NCI-H146 treated with DMSO at 0.1 percent for 48 hours (cell line): Measurements from ENCODE around the gene SLC38A10.
A peak's percentile ranks its signal among the peaks of the same experiment; 100 is the strongest.

Experiments used
- DNase-seq: peaks from one replicate; lab custom pipeline; 2025; ENCODE audit not compliant: unreplicated experiment; lab: John Stamatoyannopoulos, UW

Gene SLC38A10

GRCh38 chr17:81295031-81295675, at the start of gene SLC38A10:
Gene SLC38A10, minus strand, starts transcription at chr17:81295307. Its CDS starts 386 bp downstream, at chr17:81294921.
- DNase-seq, result peak; percentile 67

DNA sequence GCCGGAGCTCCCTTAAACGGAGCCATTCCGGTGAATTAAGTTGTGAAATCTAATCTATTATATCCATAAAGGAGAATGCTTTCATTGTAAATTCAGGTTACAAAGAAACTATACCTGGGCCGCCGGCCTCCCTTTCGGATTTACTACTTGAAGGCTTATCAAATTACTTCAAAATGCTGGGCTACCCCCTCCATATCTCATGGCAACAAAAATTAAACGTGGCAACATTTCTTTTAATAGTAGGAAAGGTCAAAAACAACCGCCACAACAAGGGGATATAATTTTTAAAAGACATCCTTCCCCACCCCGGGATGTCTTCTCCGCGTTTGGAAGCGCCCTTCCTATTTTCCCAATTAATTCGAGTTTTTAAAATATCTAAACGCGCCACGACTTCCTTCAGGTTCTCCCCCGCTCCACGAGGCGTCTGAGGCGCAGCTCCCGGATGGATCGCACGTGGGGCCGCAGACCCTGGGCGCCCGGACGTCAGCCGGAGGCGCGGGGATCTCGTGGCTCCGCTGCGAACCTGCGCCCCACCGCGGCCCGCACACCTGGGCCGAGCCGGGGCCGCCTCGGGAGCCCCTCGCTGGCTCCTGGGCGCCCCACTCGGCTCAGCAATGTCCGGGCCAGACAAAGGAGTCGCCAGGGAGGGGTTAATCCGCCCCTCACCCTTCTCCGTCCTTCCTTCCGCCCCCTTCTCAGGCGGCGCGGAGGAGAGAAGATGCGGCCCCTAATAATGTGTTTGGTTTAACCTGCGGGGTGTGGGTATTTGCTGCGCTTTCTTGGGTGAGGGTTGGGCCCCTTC, 47.4 kb upstream of the SLC38A10 start:
- no peak for DNase-seq

DNA sequence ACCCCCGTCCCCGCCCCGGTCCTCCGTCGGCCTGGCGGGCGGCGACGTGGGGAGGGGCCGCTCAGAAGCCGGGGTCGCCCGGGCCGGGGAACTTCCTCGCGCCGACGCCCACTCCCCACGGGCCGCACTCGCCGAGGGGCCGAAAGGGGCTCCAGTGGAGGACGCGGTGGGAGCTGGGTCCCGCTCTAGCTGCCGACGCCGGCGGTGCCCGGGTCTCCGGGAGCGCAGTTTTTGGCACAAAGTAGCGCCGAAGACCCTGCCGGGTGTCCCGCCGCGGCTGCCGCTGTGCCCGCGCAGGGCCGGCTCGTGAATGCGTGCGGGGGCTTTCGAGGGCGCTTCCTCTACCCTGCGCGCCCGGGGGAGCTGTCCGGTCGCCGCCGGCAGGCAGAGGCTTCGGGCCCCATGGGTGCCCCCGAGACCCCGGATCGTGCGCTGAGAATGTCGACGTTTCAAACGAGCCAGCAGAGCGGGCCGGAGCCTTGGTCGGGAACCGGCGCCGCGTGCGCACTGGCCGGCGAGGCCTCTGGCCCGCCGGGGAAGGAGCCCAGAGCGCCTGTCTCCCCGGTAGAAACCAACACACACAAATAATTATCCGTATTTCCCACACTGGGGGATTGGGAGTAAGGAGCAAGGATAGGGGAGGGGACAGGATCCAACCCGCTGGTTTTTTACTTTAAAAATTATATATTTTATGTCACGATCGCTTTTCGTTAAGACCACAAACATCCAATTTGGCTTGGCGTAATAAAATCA, 46.6 kb upstream of the SLC38A10 start:
- no peak for DNase-seq

DNA sequence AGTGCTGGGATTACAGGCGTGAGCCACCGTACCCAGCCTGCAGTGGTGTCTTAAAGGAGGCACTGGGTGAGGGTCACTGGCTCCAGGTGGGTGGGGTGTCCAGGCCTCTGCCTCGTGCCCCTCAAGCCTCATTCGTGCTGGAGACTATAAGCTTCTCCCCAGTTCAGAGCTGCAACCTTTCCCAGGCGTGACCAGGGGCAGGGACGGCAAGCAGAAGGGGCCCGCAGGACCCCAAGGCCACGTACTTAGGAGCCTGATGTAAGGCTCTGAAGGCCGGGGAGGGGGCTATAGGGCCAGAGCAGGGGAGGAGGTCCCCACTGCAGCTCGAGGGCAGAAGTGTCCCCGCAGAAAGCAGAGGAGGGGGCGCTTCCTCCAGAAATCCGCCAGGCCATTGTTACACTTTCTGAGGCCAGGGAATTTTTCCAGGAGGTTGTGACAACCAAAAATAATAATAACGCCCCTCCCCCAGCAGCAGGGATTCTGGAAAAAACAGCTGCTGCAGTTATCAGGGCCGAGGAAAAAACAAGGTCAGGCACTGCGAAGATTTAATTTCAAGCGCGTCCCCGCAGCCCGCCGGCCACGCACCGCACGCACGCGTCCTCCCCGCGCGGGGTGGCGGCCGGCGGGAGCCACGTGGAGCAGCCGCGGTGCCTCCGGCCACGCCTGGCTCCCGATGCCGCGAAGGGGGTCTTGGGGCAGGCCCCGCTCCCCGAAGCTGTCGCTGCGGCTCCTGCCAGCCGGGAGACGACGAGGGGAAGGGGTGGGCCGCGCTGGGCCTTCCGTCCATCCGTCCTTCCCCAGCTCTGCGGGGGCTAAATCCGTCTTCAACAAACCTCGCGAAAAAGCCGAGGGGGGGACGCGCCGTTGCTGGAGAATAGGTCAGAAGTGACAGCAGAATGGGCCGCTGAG, 45.8 kb upstream of the SLC38A10 start:
- no peak for DNase-seq

DNA sequence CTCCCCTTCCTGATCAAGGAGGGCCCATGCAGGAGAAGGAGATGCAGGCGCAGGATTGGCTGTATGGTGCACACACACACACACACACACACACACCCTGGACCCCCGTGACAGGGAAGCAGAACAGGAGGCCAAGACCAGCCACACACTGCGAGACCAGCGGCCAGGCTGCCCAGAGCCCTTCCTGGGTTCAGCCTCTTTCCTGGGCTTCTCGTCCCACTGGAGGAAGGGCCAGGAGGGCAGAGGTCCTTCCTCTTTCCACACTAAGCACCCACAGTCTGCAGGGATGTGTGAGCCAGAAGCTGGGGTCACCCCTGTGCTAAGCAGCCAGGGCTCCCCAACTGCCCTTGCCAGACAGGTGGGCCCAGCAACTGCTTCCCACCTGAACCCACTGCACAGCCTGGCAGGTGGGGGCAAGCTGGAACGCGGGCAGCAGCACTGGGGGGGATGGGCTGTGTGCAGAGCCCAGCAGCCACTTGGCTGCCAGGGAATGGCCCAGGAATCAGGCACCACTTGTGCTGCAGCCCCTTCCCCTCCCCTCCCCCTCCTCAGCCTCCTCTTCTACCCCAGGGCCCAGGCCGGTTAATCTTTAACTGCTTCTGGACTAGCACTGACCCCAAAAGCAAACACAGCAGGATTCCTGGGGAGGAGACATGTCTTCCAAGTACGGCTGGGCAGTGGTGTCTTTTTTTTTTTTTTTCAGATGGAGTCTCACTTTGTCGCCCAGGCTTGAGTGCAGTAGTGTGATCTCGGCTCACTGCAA, 44.6 kb upstream of the SLC38A10 start:
- DNase-seq, result no peak

- no peak for DNase-seq
Observed at GRCh38 chr17:81339191-81339533, 44.1 kb upstream of the SLC38A10 start.

- DNase-seq, result no peak
Observed at GRCh38 chr17:81338274-81339190, 43.4 kb upstream of the SLC38A10 start.

- DNase-seq, result no peak
Observed at GRCh38 chr17:81337476-81337879, 42.4 kb upstream of the SLC38A10 start.

DNA sequence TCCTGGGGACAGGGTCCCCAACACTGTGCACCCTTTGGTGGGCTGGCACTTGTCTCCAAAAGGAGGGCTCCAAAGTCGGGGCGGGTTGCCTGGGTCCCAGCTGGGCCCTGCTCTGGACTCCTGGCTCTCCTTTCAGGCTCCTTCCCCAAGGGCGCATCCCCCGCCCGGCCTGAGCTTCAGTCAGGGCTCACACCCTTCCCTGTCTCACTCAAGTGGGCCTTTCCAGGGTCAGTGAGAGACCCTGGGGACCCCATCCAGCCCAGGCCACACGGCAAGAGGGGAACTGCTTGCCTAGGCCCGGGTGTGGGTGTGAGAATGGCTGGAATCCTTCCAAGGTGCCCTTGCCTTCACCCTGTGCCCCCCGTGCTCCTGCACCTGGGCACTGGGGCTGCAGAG, 41.8 kb upstream of the SLC38A10 start:
- no peak for DNase-seq

GRCh38 chr17:81336296-81336929, 41.3 kb upstream of the SLC38A10 start:
- DNase-seq, result no peak

- no peak for DNase-seq
Observed at GRCh38 chr17:81335773-81336157, 40.7 kb upstream of the SLC38A10 start.

DNA sequence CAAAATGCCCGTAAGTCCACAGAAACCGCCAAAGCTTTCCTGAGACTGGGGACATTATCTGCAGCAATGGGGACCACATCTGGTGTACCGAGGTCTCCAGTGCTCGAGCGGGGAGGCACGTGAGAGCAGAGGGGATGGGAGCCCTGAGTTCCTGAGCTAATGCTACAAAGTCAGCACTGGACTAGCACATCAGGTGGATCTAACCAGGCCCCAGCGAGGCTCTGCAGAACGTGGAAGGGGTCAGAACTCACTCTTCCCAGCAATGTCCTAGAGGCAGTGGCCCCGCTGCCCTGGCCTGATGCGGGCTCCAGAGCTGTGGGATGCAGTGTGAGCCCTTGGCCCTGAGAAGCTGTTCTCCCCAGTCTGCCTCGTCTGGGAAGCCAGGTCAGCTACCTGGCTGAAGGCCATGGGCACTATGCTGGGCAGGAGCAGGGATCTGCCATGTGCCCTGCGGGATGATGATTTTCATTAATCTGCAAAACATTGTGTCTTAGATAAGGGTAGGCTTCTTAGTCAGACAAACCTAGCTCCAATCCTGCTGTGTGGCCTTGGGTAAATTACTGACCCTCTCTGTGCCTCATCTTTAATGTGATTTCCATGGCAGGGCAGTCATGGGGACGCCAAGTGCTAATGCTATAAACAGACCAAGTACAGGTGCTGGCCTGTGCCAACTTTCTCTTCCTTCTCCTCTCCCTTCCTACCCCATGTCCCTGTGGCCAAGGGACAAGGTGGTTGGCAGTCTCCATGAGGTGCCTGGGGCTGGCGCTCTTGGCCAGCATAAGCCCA, 40.1 kb upstream of the SLC38A10 start:
- DNase-seq, result no peak

GRCh38 chr17:81334391-81334901, 39.3 kb upstream of the SLC38A10 start:
- DNase-seq, result no peak

DNA sequence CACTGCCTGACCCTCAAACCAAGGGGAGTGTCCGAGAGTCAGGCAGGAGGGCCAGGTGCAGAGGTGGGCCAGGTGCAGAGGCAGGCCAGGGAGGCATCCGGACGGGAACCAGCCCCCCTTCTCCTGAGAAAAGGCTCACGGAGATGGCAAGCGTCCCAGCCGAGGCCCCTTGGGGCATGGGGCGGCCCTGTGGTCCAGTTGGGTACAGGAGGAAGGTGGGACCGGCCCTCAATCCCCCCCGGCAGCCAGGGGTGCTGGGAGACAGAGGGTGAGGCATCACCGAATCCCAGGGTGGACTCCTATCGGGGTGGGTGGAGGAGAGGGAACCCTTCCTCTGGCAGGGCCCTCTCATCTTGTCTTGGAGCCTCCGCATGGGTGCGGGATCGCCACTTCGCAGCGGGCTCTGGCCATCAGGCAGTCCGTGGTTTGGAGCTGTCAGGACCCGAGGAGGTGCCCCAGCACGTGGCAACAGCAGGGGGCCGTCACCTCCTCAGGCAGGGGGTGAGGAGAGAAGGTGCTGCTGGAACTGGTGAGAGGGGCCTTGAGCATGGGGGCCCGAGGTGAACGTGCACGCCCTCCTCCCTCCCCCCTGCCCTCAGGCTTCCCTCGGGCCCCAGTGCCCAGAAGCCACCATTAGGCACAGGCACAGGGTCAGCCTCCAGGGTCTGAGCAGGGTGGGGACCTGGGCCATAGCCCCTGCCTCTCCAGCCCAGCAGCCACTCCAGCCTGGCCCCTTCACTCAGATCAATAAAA, 38.7 kb upstream of the SLC38A10 start:
- DNase-seq, result no peak

GRCh38 chr17:81332914-81333528, 37.9 kb upstream of the SLC38A10 start:
- DNase-seq, result no peak

GRCh38 chr17:81332118-81332834, 37.2 kb upstream of the SLC38A10 start:
- DNase-seq, result no peak
